NB4 (cell line): ENCODE data around the gene PITPNC1.

Experiments
- MYC ChIP-seq: IDR thresholded peaks from 2 replicates; pipeline ENCODE4 v1.6.1; 2011; ENCODE audit warnings: low read depth, low read length
- POLR2A ChIP-seq: IDR thresholded peaks from 2 replicates; pipeline ENCODE4 v1.6.1; 2011; ENCODE audit warnings: mild to moderate bottlenecking; ENCODE audit not compliant: insufficient read length; ENCODE audit errors: extremely low read depth
- TF ChIP-seq, protein P1 (sequence below): IDR thresholded peaks from one replicate; pipeline ENCODE4 v1.5.1; 2012; ENCODE audit warnings: low read depth, low read length
- TF ChIP-seq, protein P2 (sequence below): IDR thresholded peaks from 2 replicates; pipeline ENCODE4 v1.6.1; 2011; ENCODE audit warnings: low read depth, low read length

DNA sequence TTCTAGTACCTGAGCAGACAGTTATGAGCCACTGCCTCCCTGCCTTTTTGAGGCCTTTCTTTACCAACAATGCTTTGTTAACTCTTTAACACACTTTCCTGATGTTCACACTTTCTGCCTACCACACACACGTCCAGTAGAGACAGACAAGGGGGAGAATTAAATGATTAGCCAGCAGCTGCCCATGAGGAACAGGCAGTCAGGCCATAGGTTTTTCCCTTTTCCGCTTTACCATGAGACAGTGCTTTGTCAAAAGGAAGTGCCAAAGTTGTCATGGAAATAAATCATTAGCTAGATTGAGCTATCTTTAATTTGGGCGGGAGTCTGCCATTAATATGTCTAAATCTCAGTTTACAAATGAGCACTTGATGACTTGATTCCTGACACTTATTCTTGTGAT, 102.1 kb downstream of the PITPNC1 start:
- TF ChIP-seq, protein P1, sequence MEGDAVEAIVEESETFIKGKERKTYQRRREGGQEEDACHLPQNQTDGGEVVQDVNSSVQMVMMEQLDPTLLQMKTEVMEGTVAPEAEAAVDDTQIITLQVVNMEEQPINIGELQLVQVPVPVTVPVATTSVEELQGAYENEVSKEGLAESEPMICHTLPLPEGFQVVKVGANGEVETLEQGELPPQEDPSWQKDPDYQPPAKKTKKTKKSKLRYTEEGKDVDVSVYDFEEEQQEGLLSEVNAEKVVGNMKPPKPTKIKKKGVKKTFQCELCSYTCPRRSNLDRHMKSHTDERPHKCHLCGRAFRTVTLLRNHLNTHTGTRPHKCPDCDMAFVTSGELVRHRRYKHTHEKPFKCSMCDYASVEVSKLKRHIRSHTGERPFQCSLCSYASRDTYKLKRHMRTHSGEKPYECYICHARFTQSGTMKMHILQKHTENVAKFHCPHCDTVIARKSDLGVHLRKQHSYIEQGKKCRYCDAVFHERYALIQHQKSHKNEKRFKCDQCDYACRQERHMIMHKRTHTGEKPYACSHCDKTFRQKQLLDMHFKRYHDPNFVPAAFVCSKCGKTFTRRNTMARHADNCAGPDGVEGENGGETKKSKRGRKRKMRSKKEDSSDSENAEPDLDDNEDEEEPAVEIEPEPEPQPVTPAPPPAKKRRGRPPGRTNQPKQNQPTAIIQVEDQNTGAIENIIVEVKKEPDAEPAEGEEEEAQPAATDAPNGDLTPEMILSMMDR, result no peak
- TF ChIP-seq POLR2A, result no peak
- TF ChIP-seq, protein P2, sequence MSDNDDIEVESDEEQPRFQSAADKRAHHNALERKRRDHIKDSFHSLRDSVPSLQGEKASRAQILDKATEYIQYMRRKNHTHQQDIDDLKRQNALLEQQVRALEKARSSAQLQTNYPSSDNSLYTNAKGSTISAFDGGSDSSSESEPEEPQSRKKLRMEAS, result no peak
- no peak for TF ChIP-seq MYC
